Measurements from ENCODE around the gene FAM240B. TPM values are rescaled to one million over a fixed set of nuclear protein-coding genes. Genes with fewer than 3 reads are reported as not detected.

Gene FAM240B
- total and polyA plus RNA-seq, 9 donors: 0.11 TPM; not detected in 8

- no peak for DNase-seq
- Histone ChIP-seq H3K36me3 (ENCODE audit: control insufficient read depth, insufficient read depth, low read length) (no peaks in the 10 kb centered on the region), H3K27me3 (ENCODE audit: control insufficient read depth, insufficient read depth, low read length) (no peaks in the 10 kb centered on the region), H3K4me1 (ENCODE audit: control insufficient read depth, insufficient read depth, low read length) (peaks cover 2% of the 10 kb centered on the region), H3K4me3 (ENCODE audit: low read length) (no peak overlapping the region), H3K9me3 (replicated peaks; ENCODE audit: control insufficient read depth, low read depth, low read length) (no peaks in the 10 kb centered on the region), H3K27ac (ENCODE audit: low read length) (no peak overlapping the region)
- 65% methylated on average over 3 of the region's 5 CpGs for WGBS (ENCODE audit: insufficient coverage)
Measured at GRCh38 chr9:38656896-38657295, 63.0 kb downstream of the FAM240B start.

- Histone ChIP-seq H3K27me3 (ENCODE audit: control insufficient read depth, insufficient read depth, low read length) (no peaks in the 10 kb centered on the region), H3K27ac (ENCODE audit: low read length) (no peak overlapping the region), H3K4me3 (ENCODE audit: low read length) (no peak overlapping the region), H3K4me1 (ENCODE audit: control insufficient read depth, insufficient read depth, low read length) (peaks cover 2% of the 10 kb centered on the region), H3K9me3 (replicated peaks; ENCODE audit: control insufficient read depth, low read depth, low read length) (no peaks in the 10 kb centered on the region), H3K36me3 (ENCODE audit: control insufficient read depth, insufficient read depth, low read length) (no peaks in the 10 kb centered on the region)
- WGBS (ENCODE audit: insufficient coverage): 66% methylated on average over 2 of the region's 7 CpGs
- DNase-seq: no peak
Measured at GRCh38 chr9:38652486-38652885, 67.4 kb downstream of the FAM240B start.

GRCh38 chr9:38652044-38652443, 67.9 kb downstream of the FAM240B start:
- no peak for DNase-seq
- no peak overlapping the region for H3K4me3 ChIP-seq (ENCODE audit: low read length)
- H3K27ac ChIP-seq (ENCODE audit: low read length): no peak overlapping the region
- WGBS (ENCODE audit: insufficient coverage): 83% methylated on average over 1 of the region's 2 CpGs
- H3K27me3 ChIP-seq (ENCODE audit: control insufficient read depth, insufficient read depth, low read length): no peaks in the 10 kb centered on the region
- H3K4me1 ChIP-seq (ENCODE audit: control insufficient read depth, insufficient read depth, low read length): peaks cover 2% of the 10 kb centered on the region
- no peaks in the 10 kb centered on the region for H3K9me3 ChIP-seq (replicated peaks; ENCODE audit: control insufficient read depth, low read depth, low read length)
- no peaks in the 10 kb centered on the region for H3K36me3 ChIP-seq (ENCODE audit: control insufficient read depth, insufficient read depth, low read length)

GRCh38 chr9:38651400-38652042, 68.4 kb downstream of the FAM240B start:
- 60% methylated on average over 6 of the region's 8 CpGs for WGBS (ENCODE audit: insufficient coverage)

GRCh38 chr9:38650564-38650963, 69.4 kb downstream of the FAM240B start:
- Histone ChIP-seq H3K36me3 (ENCODE audit: control insufficient read depth, insufficient read depth, low read length) (no peaks in the 10 kb centered on the region), H3K27ac (ENCODE audit: low read length) (no peak overlapping the region), H3K4me3 (ENCODE audit: low read length) (no peak overlapping the region), H3K4me1 (ENCODE audit: control insufficient read depth, insufficient read depth, low read length) (peaks cover 2% of the 10 kb centered on the region), H3K27me3 (ENCODE audit: control insufficient read depth, insufficient read depth, low read length) (no peaks in the 10 kb centered on the region), H3K9me3 (replicated peaks; ENCODE audit: control insufficient read depth, low read depth, low read length) (no peaks in the 10 kb centered on the region)
- 87% methylated on average over 3 of the region's 8 CpGs for WGBS (ENCODE audit: insufficient coverage)
- no peak for DNase-seq

More at GRCh38 chr9:38651400-38652042, 68.4 kb downstream of the FAM240B start:
- Histone ChIP-seq H3K9me3 (replicated peaks; ENCODE audit: control insufficient read depth, low read depth, low read length) (no peaks in the 10 kb centered on the region), H3K4me3 (ENCODE audit: low read length) (no peak overlapping the region), H3K27me3 (ENCODE audit: control insufficient read depth, insufficient read depth, low read length) (no peaks in the 10 kb centered on the region), H3K36me3 (ENCODE audit: control insufficient read depth, insufficient read depth, low read length) (no peaks in the 10 kb centered on the region), H3K27ac (ENCODE audit: low read length) (no peak overlapping the region), H3K4me1 (ENCODE audit: control insufficient read depth, insufficient read depth, low read length) (peaks cover 2% of the 10 kb centered on the region)
- DNase-seq: no peak

- Histone ChIP-seq H3K36me3 (ENCODE audit: control insufficient read depth, insufficient read depth, low read length) (no peaks in the 10 kb centered on the region), H3K27me3 (ENCODE audit: control insufficient read depth, insufficient read depth, low read length) (no peaks in the 10 kb centered on the region), H3K9me3 (replicated peaks; ENCODE audit: control insufficient read depth, low read depth, low read length) (no peaks in the 10 kb centered on the region), H3K27ac (ENCODE audit: low read length) (no peak overlapping the region), H3K4me1 (ENCODE audit: control insufficient read depth, insufficient read depth, low read length) (peaks cover 2% of the 10 kb centered on the region), H3K4me3 (ENCODE audit: low read length) (no peak overlapping the region)
- DNase-seq: no peak
- WGBS (ENCODE audit: insufficient coverage): 84% methylated on average over 5 of the region's 8 CpGs
Measured at GRCh38 chr9:38649731-38650363, 70.1 kb downstream of the FAM240B start.

GRCh38 chr9:38644601-38645000, 75.3 kb downstream of the FAM240B start:
- H3K27ac ChIP-seq (ENCODE audit: low read length): no peak overlapping the region
- H3K4me3 ChIP-seq (ENCODE audit: low read length): no peak overlapping the region
- H3K4me1 ChIP-seq (ENCODE audit: control insufficient read depth, insufficient read depth, low read length): peaks cover 8% of the 10 kb centered on the region
- no CpG with 5 or more reads among the region's 2 CpGs for WGBS (ENCODE audit: insufficient coverage)
- no peaks in the 10 kb centered on the region for H3K9me3 ChIP-seq (replicated peaks; ENCODE audit: control insufficient read depth, low read depth, low read length)
- DNase-seq: no peak
- no peaks in the 10 kb centered on the region for H3K27me3 ChIP-seq (ENCODE audit: control insufficient read depth, insufficient read depth, low read length)
- H3K36me3 ChIP-seq (ENCODE audit: control insufficient read depth, insufficient read depth, low read length): no peaks in the 10 kb centered on the region

Other genes with a start within 250 kb of the FAM240B start
- 0.75 TPM for gene ANKRD18A, start 99.5 kb downstream of the FAM240B start, total RNA-seq
- gene ANKRD18A, start 99.5 kb downstream of the FAM240B start, polyA plus RNA-seq (ENCODE audit: insufficient read depth in 1 of 8, insufficient read length in 8 of 8, low replicate concordance in 1 of 8): under 1 TPM in 6 of 8 donors, not detected in 2; 0.04 to 0.81 (median 0.17) TPM